ENCODE data around the gene PGLYRP2.
A peak's percentile ranks its signal among the peaks of the same experiment; 100 is the strongest.
"Not testable (repeated sequence)": the region's sequence is repeated elsewhere in the genome, so short reads cannot be mapped to it uniquely, and the experiment has no call there.

PGLYRP2 gene

GRCh38 chr19:15487038-15487437, 7.7 kb upstream of the PGLYRP2 start:
- DNase-seq: no peak

- DNase-seq: not testable (repeated sequence)
Measured at GRCh38 chr19:15485768-15486167, 6.5 kb upstream of the PGLYRP2 start.

- not testable (repeated sequence) for DNase-seq
Measured at GRCh38 chr19:15480996-15481395, 1.7 kb upstream of the PGLYRP2 start.

- no peak for DNase-seq
Measured at GRCh38 chr19:15476325-15476724, 3.0 kb downstream of the PGLYRP2 start.

- DNase-seq: no peak
Measured at GRCh38 chr19:15475611-15476010, 3.7 kb downstream of the PGLYRP2 start.

GRCh38 chr19:15475169-15475568, 4.1 kb downstream of the PGLYRP2 start:
- DNase-seq: no peak

- DNase-seq: not testable (repeated sequence)
Measured at GRCh38 chr19:15473821-15474220, 5.5 kb downstream of the PGLYRP2 start.

- no peak for DNase-seq
Measured at GRCh38 chr19:15471639-15472101, 7.6 kb downstream of the PGLYRP2 start.

- DNase-seq: no peak
Measured at GRCh38 chr19:15469513-15470297, 9.6 kb downstream of the PGLYRP2 start.

- no peak for DNase-seq
Measured at GRCh38 chr19:15468675-15469512, 10.4 kb downstream of the PGLYRP2 start.

GRCh38 chr19:15467734-15468214, 11.5 kb downstream of the PGLYRP2 start:
- no peak for DNase-seq

GRCh38 chr19:15466851-15467733, 12.2 kb downstream of the PGLYRP2 start:
- DNase-seq: peak; percentile 50

- DNase-seq: peak; percentile 68
Measured at GRCh38 chr19:15464394-15465385, 14.6 kb downstream of the PGLYRP2 start, which contains the start of gene RASAL3. TSS of gene RASAL3 (minus strand) at chr19:15464544. CDS start at chr19:15464358, 186 bp downstream.

GRCh38 chr19:15463861-15464371, 15.4 kb downstream of the PGLYRP2 start:
- DNase-seq: peak; percentile 79

GRCh38 chr19:15461694-15462093, 17.6 kb downstream of the PGLYRP2 start:
- no peak for DNase-seq

GRCh38 chr19:15457701-15458484, 21.4 kb downstream of the PGLYRP2 start:
- DNase-seq: no peak

GRCh38 chr19:15456871-15457700, 22.2 kb downstream of the PGLYRP2 start:
- DNase-seq: no peak

GRCh38 chr19:15456441-15456840, 22.9 kb downstream of the PGLYRP2 start:
- no peak for DNase-seq

- DNase-seq: no peak
Measured at GRCh38 chr19:15455996-15456395, 23.3 kb downstream of the PGLYRP2 start.
